PC-3 (cell line): Measurements from ENCODE around the gene ZFP62. TPM values are rescaled to one million over a fixed set of nuclear protein-coding genes. Genes with fewer than 3 reads are reported as not detected.

Source experiments
- ATAC-seq: fragments of 200-7000 bp; cut with Tn5 transposase; 2 replicates; pipeline ENCODE4 v1.9.1; 2020; ENCODE audit warnings: mild to moderate bottlenecking, moderate library complexity
- BruUV-seq: library from RNA; stranded (reverse); fragments of 400-500 nt; replicated peaks from 2 replicates; lab custom pipeline; 2021; lab: Mats Ljungman, UMichigan
- CTCF ChIA-PET: fragments of 300-600 bp; sonication (Branson Sonifier 250); formaldehyde crosslinking; loops from one replicate; lab custom pipeline; 2022; ENCODE audit warnings: antibody characterized with exemption; lab: Charles Lee
- POLR2A ChIA-PET: fragments of 300-600 bp; sonication (Branson Sonifier 250); formaldehyde crosslinking; loops from one replicate; lab custom pipeline; 2022; ENCODE audit warnings: antibody characterized with exemption; ENCODE audit not compliant: unreplicated experiment; lab: Charles Lee
- DNase-seq: peaks from one replicate; pipeline ENCODE4 v3.0.0-alpha.2; 2015
- H2AFZ ChIP-seq: fragments of 300-600 bp; sonication (generic); 2 replicates; pipeline ENCODE4 v1.6.0; 2016; ENCODE audit warnings: antibody characterized with exemption, low read length
- H3F3A ChIP-seq: fragments of 300-600 bp; sonication (generic); one replicate; pipeline ENCODE4 v1.6.0; 2017; ENCODE audit warnings: antibody characterized with exemption, low read length, control low read depth, mild to moderate bottlenecking; ENCODE audit not compliant: unreplicated experiment
- H3K27ac ChIP-seq: fragments of 300-600 bp; sonication (generic); 2 replicates; pipeline ENCODE4 v1.5.1; 2016; ENCODE audit warnings: mild to moderate bottlenecking, low read length
- H3K27me3 ChIP-seq: fragments of 300-600 bp; sonication (generic); 2 replicates; pipeline ENCODE4 v1.6.1; 2016; ENCODE audit warnings: low read length, mixed read lengths
- H3K36me3 ChIP-seq: fragments of 300-600 bp; sonication (generic); 2 replicates; pipeline ENCODE4 v1.6.1; 2016; ENCODE audit warnings: low read depth, mixed run types, low read length, mixed read lengths
- H3K4me1 ChIP-seq: fragments of 300-600 bp; sonication (generic); 2 replicates; pipeline ENCODE4 v1.5.1; 2016; ENCODE audit warnings: low read length; ENCODE audit not compliant: insufficient read depth
- H3K4me2 ChIP-seq: fragments of 300-600 bp; sonication (generic); 2 replicates; pipeline ENCODE4 v1.6.0; 2016; ENCODE audit warnings: low read length
- H3K4me3 ChIP-seq: fragments of 300-600 bp; sonication (generic); 2 replicates; pipeline ENCODE4 v1.5.1; 2016; ENCODE audit warnings: mild to moderate bottlenecking, low read length, mixed read lengths
- H3K79me2 ChIP-seq: fragments of 300-600 bp; sonication (generic); 2 replicates; pipeline ENCODE4 v1.6.1; 2017; ENCODE audit warnings: low read length, mixed read lengths
- H3K9ac ChIP-seq: fragments of 300-600 bp; sonication (generic); 2 replicates; pipeline ENCODE4 v1.6.0; 2016; ENCODE audit warnings: mild to moderate bottlenecking, low read length
- H3K9me2 ChIP-seq: fragments of 300-600 bp; sonication (generic); replicated peaks from 2 replicates; pipeline ENCODE4 v1.6.1; 2016; ENCODE audit warnings: mixed run types, low read length, mixed read lengths
- H3K9me3 ChIP-seq: fragments of 300-600 bp; sonication (generic); 2 replicates; pipeline ENCODE4 v1.6.1; 2016; ENCODE audit warnings: low read length, mixed read lengths
- H4K20me1 ChIP-seq: fragments of 300-600 bp; sonication (generic); 2 replicates; pipeline ENCODE4 v1.6.1; 2016; ENCODE audit warnings: low read length, mixed read lengths
- CTCF ChIP-seq: fragments of 300-600 bp; sonication (generic); conservative IDR thresholded peaks from 2 replicates; pipeline ENCODE4 v1.5.1; 2017; ENCODE audit warnings: antibody characterized with exemption, low read depth, mild to moderate bottlenecking, low read length
- EZH2 ChIP-seq: fragments of 300-600 bp; sonication (generic); IDR thresholded peaks from one replicate; pipeline ENCODE4 v1.6.1; 2017; ENCODE audit warnings: antibody characterized with exemption, mild to moderate bottlenecking, low read length; ENCODE audit not compliant: unreplicated experiment
- EZH2phosphoT487 ChIP-seq: fragments of 300-600 bp; sonication (generic); IDR thresholded peaks from 2 replicates; pipeline ENCODE4 v1.6.1; 2018; ENCODE audit warnings: mild to moderate bottlenecking, antibody characterized with exemption, low read length, borderline replicate concordance
- intact Hi-C: fragments of 100-400 bp; cut with micrococcal nuclease; formaldehyde crosslinking; loops from 2 replicates; pipeline ENCODE4 v1.9.0; 2023
- total RNA-seq: library from RNA; depleted of rRNA; stranded (reverse); fragments of >200 nt; gene quantifications from 2 replicates; pipeline ENCODE4 v1.2.3, GENCODE V29; 2014

ZFP62 gene
- total RNA-seq, 1 experiment from 2014 or later: 24.3 TPM

GRCh38 chr5:180850434-180851078 lies 10.5 kb downstream of the ZFP62 start:
- peaks cover 6% of the 10 kb centered on the region; the same call in 1 of the 2 replicates for H4K20me1 ChIP-seq
- peaks cover 40% of the 10 kb centered on the region for H3K36me3 ChIP-seq
- ATAC-seq: no peak
- H3K4me3 ChIP-seq: peak overlapping the region; percentile 11; the same call in 1 of the 2 replicates
- no peak overlapping the region for H3K4me2 ChIP-seq
- intact Hi-C loops: no loop called here
- no peak for TF ChIP-seq CTCF
- no peak for TF ChIP-seq EZH2
- no peak for TF ChIP-seq EZH2phosphoT487
- DNase-seq: no peak
- no peaks in the 10 kb centered on the region for H3K27me3 ChIP-seq
- H3K4me1 ChIP-seq: peaks cover 7% of the 10 kb centered on the region
- H3K79me2 ChIP-seq: no peaks in the 10 kb centered on the region
- CTCF ChIA-PET: no interaction called here
- peaks cover 32% of the 10 kb centered on the region for H3K9me3 ChIP-seq
- POLR2A ChIA-PET: no interaction called here
- TSS peak; percentile 5 for BruUV-seq
- H3K9me2 ChIP-seq: no peaks in the 10 kb centered on the region
- H3F3A ChIP-seq: peaks cover 6% of the 10 kb centered on the region
- H3K27ac ChIP-seq: no peak overlapping the region
- H2AFZ ChIP-seq: no peak overlapping the region
- no peak overlapping the region for H3K9ac ChIP-seq

- H3K4me1 ChIP-seq: peaks cover 7% of the 10 kb centered on the region
- ATAC-seq (no peak), DNase-seq (no peak)
- H3K9ac ChIP-seq: no peak overlapping the region
- ChIA-PET CTCF (interaction anchor here (0.6 kb wide), 1 partner anchor 19 kb away, joined by 3 read pairs; no protein-coding TSS in a partner anchor), POLR2A (no interaction called here)
- H3K36me3 ChIP-seq: peaks cover 40% of the 10 kb centered on the region
- H2AFZ ChIP-seq: no peak overlapping the region
- no peaks in the 10 kb centered on the region for H3K79me2 ChIP-seq
- peaks cover 32% of the 10 kb centered on the region for H3K9me3 ChIP-seq
- peaks cover 6% of the 10 kb centered on the region for H3F3A ChIP-seq
- H3K27me3 ChIP-seq: no peaks in the 10 kb centered on the region
- H3K9me2 ChIP-seq: no peaks in the 10 kb centered on the region
- peak overlapping the region; percentile 11; the same call in 1 of the 2 replicates for H3K4me3 ChIP-seq
- no peak overlapping the region for H3K4me2 ChIP-seq
- peaks cover 6% of the 10 kb centered on the region; the same call in 1 of the 2 replicates for H4K20me1 ChIP-seq
- intact Hi-C loops: no loop called here
- H3K27ac ChIP-seq: no peak overlapping the region
- BruUV-seq: no TSS peak
- TF ChIP-seq EZH2phosphoT487 (no peak), CTCF (no peak), EZH2 (no peak)
Observed at GRCh38 chr5:180849827-180850226, 11.2 kb downstream of the ZFP62 start.

- intact Hi-C loops: no loop called here
- H3K4me1 ChIP-seq: peaks cover 7% of the 10 kb centered on the region
- BruUV-seq: no TSS peak
- TF ChIP-seq EZH2phosphoT487 (no peak), EZH2 (no peak), CTCF (peak; percentile 31)
- CTCF ChIA-PET: no interaction called here
- POLR2A ChIA-PET: no interaction called here
- ATAC-seq (no peak), DNase-seq (no peak)
- H4K20me1 ChIP-seq: peaks cover 6% of the 10 kb centered on the region; the same call in 1 of the 2 replicates
- peaks cover 6% of the 10 kb centered on the region for H3F3A ChIP-seq
- no peaks in the 10 kb centered on the region for H3K79me2 ChIP-seq
- no peaks in the 10 kb centered on the region for H3K9me2 ChIP-seq
- no peak overlapping the region for H3K27ac ChIP-seq
- no peak overlapping the region for H3K4me3 ChIP-seq
- peaks cover 32% of the 10 kb centered on the region for H3K9me3 ChIP-seq
- H3K36me3 ChIP-seq: peaks cover 40% of the 10 kb centered on the region
- H3K27me3 ChIP-seq: no peaks in the 10 kb centered on the region
- H2AFZ ChIP-seq: no peak overlapping the region
- no peak overlapping the region for H3K4me2 ChIP-seq
- no peak overlapping the region for H3K9ac ChIP-seq
Observed at GRCh38 chr5:180848878-180849277, 12.2 kb downstream of the ZFP62 start.
